Right hindlimb (tissue), 1 donor: ENCODE data around the gene MYOZ3.

Experiments used
- DNase-seq: peaks from one replicate; pipeline ENCODE4 v3.0.0-alpha.2; 2018

The MYOZ3 gene

GRCh38 chr5:150706776-150707390, 45.8 kb downstream of the MYOZ3 start:
- DNase-seq: no peak

GRCh38 chr5:150710165-150710564, 49.1 kb downstream of the MYOZ3 start:
- no peak for DNase-seq

GRCh38 chr5:150723845-150724244, 62.8 kb downstream of the MYOZ3 start:
- DNase-seq: no peak
